ENCODE results near the gene GP1BB. TPM values are rescaled to one million over a fixed set of nuclear protein-coding genes. Genes with fewer than 3 reads are reported as not detected.

GP1BB gene
- total RNA-seq, 3 donors from 2014 or later (not counting 1 experiment from before 2014, with no cell fraction given): 0.39 to 7.8 (median 4.2) TPM

DNA sequence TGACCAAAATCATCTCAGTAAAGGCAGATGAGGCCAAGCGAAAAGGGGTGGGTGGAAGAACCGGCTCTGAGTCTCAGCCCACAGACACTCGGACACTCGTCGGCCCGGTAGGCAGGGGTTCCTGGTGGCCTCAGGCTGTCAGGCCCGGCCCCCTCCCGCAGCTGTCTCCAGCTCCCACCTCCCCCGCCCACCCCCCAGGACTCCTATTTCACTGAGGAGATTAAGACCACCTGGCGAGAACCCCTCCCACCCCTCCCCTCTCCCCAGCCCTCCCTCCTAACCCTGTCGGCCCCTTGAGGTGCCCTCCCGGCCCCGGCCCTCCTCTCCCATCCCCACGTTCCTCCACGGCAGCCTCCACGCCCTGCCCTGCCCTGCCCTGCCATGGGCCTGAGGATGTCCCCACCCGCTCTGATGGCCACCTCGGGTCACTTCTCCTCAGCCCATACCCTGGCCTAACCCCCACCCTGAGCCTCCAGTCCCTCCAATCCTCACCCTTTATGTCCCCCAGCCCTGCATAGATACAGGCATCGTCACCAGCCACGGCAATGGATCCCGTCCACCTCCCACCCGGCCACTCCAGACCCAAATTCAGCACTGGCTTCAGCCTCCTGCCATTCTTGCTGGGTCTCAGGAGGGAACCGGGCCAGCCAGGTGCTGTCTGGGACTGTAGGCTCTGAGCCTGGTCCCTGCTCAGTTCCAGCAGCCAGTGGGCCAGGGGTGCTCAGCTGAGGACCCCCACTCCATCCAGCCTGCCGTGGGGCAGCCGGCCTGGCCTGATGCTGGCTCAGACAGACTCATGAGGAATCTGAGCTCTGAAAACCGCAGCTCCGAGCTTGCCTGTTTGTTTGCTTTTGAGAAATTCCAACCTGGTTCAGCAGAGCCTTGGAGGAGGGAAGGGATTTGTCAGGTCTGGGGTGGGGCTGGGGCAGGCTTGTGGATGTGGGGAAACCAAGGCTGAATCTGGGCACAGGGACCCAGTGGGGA is 27.5 kb downstream of the GP1BB start:
- H3K27me3 Mint-ChIP-seq (ENCODE audit: low read depth in 2 of 2): peaks cover 14 to 23% of the 10 kb centered on the region in 2 donors
- H3K4me3 ChIP-seq (ENCODE audit: low read length): no peak overlapping the region
- H3K27me3 ChIP-seq (ENCODE audit: control insufficient read depth, insufficient read depth, low read length): peaks cover 17% of the 10 kb centered on the region
- TF ChIP-seq CTCF (IDR thresholded peaks at IDR 0.05): no peak
- no peaks in the 10 kb centered on the region for H3K36me3 Mint-ChIP-seq
- no peak for ATAC-seq
- no peaks in the 10 kb centered on the region for H3K4me1 Mint-ChIP-seq
- H3K4me1 ChIP-seq (ENCODE audit: control insufficient read depth, insufficient read depth, low read length): peaks cover 3% of the 10 kb centered on the region
- no peaks in the 10 kb centered on the region for H3K9me3 ChIP-seq (ENCODE audit: control insufficient read depth, insufficient read depth, low read length)
- no peak overlapping the region for H3K27ac Mint-ChIP-seq
- WGBS (ENCODE audit: insufficient coverage): 89% methylated on average over 25 of the region's 27 CpGs
- no peaks in the 10 kb centered on the region for H3K9me3 Mint-ChIP-seq
- no peak for DNase-seq
- H3K36me3 ChIP-seq (ENCODE audit: control insufficient read depth, insufficient read depth, low read length): no peaks in the 10 kb centered on the region
- intact Hi-C loops (cut with micrococcal nuclease): no loop called here
- no peak overlapping the region for H3K27ac ChIP-seq (ENCODE audit: low read length)
- H3K4me3 Mint-ChIP-seq: no peak overlapping the region

DNA sequence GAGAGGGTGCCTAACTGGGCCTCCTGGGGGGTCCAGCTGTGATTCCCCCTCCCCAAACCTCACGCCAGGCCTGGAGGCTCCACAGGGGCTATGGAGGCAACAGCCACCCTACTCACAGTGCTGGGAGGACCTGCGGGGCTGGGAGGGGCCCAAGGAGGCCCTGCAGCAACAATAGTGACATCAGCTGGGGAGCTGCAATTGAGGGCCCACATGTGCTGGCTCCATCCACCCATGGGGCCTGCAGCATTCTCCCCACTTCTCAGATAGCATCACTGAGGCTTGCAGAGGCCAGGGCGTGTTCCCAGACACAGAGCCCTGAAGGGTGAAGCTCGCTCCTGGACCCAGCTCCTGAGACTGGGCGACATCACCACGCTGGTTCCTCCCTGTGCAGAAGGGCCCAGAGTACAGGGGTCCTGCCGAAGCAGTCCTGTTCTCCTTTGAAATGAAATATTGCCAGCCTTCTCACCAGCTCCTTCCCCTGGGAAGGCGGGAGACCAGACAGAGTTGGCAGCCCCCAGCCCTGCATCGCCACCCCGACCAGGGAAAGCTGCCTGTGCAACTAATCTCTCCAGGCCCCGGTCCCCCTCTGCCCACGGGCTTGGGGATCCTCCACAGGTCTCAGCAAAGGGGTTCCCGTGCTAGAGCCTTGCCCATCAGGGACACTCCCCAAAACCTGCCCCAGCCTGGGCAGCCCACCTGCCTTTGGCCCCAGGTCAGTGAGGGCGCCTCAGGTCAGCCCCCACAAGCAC is 28.3 kb downstream of the GP1BB start:
- intact Hi-C loops (cut with micrococcal nuclease): no loop called here
- 87% methylated on average over 14 of the region's 14 CpGs for WGBS (ENCODE audit: insufficient coverage)
- Mint-ChIP-seq H3K36me3 (no peaks in the 10 kb centered on the region), H3K9me3 (no peaks in the 10 kb centered on the region), H3K4me3 (no peak overlapping the region), H3K27me3 (ENCODE audit: low read depth in 2 of 2) (peaks cover 19 to 23% of the 10 kb centered on the region in 2 donors), H3K4me1 (no peaks in the 10 kb centered on the region), H3K27ac (no peak overlapping the region)
- Histone ChIP-seq H3K36me3 (ENCODE audit: control insufficient read depth, insufficient read depth, low read length) (no peaks in the 10 kb centered on the region), H3K4me1 (ENCODE audit: control insufficient read depth, insufficient read depth, low read length) (peaks cover 11% of the 10 kb centered on the region), H3K9me3 (ENCODE audit: control insufficient read depth, insufficient read depth, low read length) (no peaks in the 10 kb centered on the region), H3K27me3 (ENCODE audit: control insufficient read depth, insufficient read depth, low read length) (peaks cover 25% of the 10 kb centered on the region), H3K4me3 (ENCODE audit: low read length) (no peak overlapping the region), H3K27ac (ENCODE audit: low read length) (no peak overlapping the region)
- no peak for TF ChIP-seq CTCF (IDR thresholded peaks at IDR 0.05)
- DNase-seq (no peak), ATAC-seq (no peak)

DNA sequence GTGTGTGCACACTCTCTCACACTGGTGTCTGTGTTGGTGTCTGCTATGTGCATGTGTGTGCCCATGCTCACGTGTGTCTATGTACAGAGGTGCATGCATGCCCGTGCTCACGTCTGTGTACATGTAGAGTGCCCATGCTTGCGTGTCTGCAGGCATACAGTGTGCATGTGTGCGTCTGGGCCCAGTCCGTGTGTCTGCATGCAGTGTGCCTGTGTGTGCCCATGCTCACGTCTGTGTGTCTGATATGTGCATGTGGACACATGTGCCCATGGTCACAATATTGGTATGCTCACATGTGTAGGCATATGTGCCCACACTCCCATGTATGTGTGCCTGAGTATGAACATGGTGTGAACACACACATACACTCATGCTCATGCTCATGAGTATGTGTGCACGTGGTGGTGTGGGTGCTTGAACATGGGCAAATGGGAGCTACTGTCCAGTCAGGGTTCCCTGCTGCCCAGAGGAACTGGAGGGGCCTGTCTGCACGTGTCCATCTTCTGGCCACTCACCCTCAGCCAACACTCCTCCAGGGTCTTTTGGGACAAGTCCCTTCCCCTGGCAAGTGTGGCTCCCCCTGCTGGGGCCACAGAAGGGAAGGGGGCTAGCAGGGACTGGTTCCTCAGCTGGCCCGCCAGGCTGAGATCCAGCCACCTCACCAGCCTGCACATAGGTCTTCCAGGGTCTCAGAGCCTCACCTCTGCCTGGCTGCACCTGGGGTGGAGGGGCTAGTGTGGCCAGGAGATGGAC is 29.9 kb downstream of the GP1BB start:
- Histone ChIP-seq H3K9me3 (ENCODE audit: control insufficient read depth, insufficient read depth, low read length) (no peaks in the 10 kb centered on the region), H3K27ac (ENCODE audit: low read length) (no peak overlapping the region), H3K27me3 (ENCODE audit: control insufficient read depth, insufficient read depth, low read length) (peaks cover 30% of the 10 kb centered on the region), H3K4me3 (ENCODE audit: low read length) (no peak overlapping the region), H3K36me3 (ENCODE audit: control insufficient read depth, insufficient read depth, low read length) (no peaks in the 10 kb centered on the region), H3K4me1 (ENCODE audit: control insufficient read depth, insufficient read depth, low read length) (peaks cover 18% of the 10 kb centered on the region)
- no peak for ATAC-seq
- DNase-seq: no peak
- Mint-ChIP-seq H3K27me3 (ENCODE audit: low read depth in 2 of 2) (peaks cover 31 to 35% of the 10 kb centered on the region in 2 donors), H3K9me3 (no peaks in the 10 kb centered on the region), H3K4me3 (no peak overlapping the region), H3K4me1 (peaks cover 0 to 9% of the 10 kb centered on the region in 2 donors), H3K36me3 (no peaks in the 10 kb centered on the region), H3K27ac (no peak overlapping the region)
- 89% methylated on average over 10 of the region's 10 CpGs for WGBS (ENCODE audit: insufficient coverage)
- no peak for TF ChIP-seq CTCF (IDR thresholded peaks at IDR 0.05)
- intact Hi-C loops (cut with micrococcal nuclease): no loop called here
